MV-4-11 (cell line): ENCODE results near the gene ENPP1.
"Not testable (repeated sequence)": the region's sequence is repeated elsewhere in the genome, so short reads cannot be mapped to it uniquely, and the experiment has no call there.

Experiments
- DNase-seq: peaks from one replicate; lab custom pipeline; 2025; lab: John Stamatoyannopoulos, UW

Gene ENPP1

DNA sequence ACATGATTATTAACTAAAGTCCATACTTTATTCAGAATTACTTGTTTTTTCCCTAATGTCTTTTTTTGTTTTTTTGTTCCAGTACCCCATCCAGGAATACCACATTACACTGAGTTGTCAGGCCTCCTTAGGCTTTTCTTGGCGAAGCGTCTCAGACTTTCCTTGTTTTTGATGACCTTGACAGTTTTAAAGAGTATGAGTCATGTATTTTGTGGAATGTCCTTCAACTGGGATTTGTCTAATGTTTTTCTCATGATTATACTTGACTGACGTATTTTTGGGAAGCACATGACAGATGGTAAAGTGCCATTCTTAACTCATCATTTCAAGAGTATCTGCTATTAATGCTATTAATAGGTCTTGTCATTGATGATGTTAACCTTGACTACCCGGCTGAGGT lies 23.6 kb downstream of the ENPP1 start:
- DNase-seq = no peak

DNA sequence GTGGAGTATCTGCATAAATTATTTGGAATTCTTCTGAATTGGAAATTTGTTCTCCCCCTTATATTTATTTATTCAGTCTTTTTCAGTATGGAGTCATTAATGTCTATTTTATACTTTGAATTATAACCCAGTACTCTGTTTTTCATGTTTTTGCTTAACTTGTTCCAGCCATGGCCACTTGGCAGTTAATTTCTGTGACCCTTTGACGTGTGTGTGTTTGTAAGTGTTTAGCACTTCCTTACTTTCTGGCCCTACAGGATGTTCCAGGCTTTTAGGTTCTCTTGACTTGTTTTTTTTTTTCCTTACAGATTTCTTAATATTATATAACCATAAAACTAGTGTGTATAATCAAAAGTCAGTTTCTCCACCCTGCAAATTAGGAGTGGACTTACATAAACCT lies 24.1 kb downstream of the ENPP1 start:
- DNase-seq = no peak

DNA sequence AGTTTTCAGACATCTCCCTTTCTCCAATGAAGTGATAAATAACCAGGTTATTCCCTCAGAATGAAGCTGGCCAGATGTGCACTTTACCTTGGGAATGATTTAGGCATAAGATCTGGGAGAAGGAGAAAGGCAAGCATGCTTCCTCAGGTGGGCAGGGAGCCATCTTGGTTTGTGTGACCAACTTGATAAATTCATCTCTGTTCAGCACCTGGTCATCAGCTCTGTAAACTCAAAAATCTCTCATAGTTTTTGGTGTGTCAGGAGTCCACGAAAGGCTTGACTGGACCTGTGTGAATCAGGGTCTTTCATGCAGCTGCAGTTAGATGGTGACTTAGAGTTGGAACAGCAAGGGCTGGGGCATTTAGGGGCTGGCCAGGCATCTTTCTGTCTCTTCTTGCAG lies 24.5 kb downstream of the ENPP1 start:
- DNase-seq = no peak

DNA sequence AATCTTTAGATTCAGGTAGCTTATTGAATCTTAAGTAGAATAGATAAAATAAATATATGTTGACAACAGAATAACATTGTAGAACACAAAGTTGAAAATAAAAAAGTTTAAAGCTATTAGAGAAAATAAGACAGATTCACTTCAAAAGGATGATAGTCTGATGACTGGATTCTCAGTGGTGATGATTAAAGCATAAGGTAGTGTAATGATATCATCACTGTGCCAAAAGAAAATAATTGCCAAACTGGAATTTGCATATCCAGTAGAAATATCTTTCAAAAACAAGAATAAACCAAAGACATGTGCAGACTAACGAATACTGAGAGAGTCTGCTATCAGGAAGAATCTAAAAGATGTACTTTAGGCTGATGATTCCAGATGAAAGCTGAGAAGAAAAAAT lies 30.2 kb downstream of the ENPP1 start:
- no peak for DNase-seq

DNA sequence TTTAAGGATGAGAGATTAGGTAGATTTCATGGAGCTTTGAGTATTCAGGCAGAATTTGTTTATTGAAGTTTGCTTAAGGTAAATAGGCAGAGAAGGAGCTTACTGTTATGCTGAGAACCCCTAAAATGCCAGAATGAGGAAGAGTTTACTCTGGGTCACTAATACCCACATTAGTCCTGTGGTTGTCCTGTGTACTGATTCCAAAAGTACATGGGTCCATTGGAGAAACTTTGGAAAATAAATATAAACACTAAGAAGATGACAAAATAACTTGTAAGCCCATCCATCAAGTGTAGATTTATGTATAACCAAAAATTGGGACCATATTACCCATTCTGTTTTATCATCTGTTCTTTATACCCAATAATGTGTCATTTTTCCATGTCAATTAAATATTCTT lies 31.6 kb downstream of the ENPP1 start:
- no peak for DNase-seq

DNA sequence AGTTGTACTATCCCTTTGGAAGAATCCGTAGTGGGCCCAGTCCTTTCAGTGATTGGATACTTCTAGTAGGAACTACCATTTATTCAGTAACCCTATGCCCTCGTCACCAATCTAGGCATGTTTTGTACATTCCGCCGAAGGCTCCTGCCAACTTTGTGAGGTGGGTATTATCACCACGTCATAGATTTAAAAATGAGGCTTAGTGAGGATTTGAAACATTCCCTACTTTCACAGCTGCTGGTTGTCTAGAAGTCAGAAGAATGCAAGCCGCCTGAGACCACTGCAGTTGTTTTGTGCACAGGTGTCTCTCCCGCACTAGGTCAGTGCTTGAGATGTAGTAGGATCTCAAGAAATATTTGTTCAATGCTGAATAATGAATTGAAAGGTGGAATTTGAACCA lies 32.6 kb downstream of the ENPP1 start:
- no peak for DNase-seq

DNA sequence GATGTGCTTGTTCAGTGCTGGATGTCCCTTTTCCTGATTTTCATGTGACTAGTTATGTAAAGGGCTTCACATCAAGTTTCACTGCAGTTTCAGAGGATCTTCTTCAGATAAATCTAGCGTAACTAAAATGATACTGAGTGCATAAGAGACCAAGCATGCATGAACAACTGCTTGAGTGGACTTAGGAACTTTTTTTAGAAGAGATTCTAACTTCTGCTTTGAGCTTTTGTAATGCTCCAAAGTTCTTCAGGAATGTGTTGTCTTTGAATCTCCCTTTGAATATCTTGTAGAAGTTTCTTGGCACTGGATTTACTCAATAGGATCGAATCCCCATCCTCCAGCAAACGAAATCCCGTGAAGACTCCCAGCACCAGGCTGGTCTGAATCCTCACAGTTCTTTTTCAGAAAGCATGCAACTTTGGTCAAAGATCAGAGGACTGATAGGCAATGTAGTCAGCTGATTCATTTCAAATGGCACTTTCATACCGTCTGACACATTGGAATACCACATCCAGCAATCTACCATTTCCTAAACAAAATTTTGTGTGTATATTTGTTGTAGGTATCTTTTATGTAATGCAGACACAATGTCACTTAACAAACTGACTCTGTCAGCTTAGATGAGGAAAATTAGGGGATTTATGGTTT lies 33.2 kb downstream of the ENPP1 start:
- no peak for DNase-seq

DNA sequence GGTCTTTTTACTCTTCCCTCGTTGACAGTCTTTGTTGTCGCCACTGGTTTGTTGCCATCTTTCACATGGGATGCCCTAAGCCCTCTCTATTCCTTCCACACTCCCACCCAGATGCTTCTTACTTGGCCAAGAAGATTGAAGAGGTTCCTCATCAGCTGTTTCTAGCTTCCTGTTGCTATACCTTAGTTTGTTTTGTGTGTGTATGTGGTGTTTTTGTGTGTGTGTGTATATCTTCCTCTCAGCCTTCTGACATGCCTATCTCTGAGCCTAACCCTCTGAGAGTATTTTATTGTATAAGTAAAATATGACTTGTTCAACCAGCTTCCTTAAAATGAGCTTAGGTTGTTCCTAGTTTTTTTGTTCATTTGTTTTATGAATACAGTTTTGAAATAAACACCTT lies 35.9 kb downstream of the ENPP1 start:
- DNase-seq = no peak

DNA sequence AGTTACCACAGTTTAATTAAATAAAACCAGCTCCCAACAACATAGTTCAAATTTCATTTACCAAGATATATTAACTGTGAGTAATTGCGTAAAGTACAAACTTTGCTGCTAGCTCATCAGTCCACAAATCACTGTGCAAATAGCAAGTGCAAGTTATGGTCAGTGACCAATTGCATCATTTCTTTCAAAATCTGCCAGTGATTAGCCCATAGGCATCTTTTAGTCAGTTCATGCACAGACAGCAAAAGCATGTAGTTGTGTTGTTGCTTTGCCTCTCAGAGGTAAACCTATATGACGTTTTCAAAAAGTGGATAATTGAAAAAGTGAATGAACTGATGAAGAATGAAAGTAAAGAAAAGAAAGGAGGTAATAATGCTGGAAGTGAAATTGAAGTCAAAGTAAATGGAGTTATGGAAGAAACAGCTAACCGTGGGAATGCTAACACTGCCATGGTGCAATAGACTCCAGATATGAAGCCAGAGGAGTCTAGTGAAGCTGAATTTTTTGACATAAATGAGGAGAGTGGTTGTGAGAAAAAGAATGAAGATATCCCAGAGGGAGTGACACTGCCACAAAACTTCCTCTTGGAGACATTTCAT lies 36.5 kb downstream of the ENPP1 start:
- DNase-seq = no peak

DNA sequence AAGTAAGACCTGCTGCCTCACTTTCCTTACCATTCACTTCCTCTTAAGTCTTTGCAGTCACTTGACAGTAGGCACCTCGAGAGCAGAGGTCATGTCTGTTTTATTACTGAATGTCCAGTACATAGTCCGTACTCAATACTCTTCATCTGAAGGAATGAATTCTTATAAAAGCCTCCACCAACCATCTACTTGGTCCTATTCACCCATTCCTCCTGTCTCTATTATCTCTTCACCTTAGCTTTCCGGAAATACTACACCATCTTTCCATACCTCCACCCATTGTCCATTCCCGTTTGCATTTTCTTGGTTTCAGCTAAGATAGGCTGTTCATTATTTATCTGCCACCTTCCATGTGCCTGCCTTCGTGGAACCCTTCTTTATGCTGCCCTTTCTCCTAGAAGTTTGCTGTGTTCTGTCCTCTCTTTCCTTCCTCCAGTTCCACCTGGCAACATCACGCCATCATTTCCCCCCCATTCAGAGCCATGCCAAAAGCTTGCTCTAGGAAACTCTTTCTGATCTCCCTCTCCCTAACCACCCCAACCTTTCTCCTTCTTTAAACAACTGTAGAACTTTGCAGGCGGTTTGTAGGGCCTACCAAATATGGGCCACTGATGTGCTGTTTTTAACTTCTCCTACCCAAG lies 38.3 kb downstream of the ENPP1 start:
- DNase-seq = no peak

DNA sequence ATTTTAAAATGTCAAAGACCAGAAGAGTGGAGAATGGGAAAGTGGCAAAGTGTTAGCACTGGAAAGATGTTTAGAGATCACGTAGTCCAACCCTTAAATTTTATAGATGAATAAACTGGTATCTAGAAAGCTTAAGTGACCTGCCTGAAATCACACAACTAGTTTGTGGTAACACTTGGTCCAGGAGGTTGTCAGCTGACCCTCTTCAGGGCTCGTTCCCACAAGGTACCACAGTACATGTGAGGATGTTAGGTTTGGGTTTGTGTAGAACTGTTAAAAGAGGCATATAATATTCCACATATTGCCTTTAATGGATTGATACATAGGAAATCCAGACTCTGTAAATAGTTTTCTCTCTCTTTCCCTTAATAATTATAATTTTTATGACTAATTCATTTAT lies 39.1 kb downstream of the ENPP1 start:
- DNase-seq = no peak

DNA sequence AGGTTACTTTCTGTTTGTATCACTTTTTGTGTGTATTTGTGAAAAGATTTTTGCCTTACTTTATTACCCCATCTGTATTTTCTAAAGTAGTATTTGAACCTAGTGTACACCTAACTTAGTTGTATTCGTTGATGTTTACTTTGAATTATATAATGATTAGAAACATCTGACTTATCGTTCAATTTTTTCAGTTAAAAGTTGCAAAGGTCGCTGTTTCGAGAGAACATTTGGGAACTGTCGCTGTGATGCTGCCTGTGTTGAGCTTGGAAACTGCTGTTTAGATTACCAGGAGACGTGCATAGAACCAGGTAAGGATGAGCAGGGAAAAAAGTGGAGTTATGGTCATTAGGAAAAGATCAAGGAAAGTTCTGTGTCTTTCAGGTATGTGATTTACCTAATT lies 42.0 kb downstream of the ENPP1 start:
- DNase-seq = no peak

DNA sequence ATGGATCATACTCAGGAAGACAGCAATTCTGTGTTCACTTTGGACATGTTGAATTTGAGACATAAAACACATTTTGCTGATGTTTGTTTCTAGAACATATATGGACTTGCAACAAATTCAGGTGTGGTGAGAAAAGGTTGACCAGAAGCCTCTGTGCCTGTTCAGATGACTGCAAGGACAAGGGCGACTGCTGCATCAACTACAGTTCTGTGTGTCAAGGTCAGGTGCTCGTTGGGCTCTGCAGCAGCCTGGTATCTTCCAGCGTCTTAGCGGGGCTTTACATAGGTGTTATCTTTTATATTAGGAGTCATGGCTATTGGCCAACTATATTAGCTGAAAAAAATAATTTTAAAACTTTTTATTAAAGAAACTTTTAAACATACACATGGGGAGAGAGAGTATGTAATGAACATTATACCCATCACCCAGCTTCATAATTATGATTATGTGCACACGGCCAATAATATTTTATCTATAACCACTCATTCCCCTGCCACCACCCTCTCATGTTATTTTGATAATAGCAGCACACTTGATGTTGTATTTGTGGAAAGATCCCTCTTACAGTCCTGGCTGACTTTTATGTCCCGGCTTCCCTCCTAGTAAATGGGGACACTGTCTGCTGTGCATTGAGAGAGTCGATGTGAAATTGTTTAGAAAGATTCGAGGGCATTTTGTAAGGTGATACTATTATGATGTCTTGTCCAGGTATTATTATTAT lies 43.4 kb downstream of the ENPP1 start:
- DNase-seq = no peak

DNA sequence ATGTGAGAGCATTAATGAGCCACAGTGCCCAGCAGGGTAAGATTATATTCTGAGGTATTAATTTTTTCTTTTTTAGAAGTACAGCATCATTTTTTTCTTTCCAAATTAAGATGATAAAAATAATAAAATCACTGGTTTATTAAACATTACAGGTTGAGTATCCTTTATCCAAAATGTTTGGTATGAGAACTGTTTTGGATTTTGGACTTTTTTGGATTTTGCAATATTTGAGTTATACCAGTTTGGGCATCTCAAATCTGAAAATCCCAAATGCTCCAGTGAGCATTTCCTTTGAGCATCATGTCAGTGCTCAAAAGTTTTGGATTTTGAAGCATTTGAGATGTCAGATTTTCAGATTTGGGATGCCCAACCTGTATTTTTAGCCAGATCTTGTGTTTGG lies 44.4 kb downstream of the ENPP1 start:
- no peak for DNase-seq

DNA sequence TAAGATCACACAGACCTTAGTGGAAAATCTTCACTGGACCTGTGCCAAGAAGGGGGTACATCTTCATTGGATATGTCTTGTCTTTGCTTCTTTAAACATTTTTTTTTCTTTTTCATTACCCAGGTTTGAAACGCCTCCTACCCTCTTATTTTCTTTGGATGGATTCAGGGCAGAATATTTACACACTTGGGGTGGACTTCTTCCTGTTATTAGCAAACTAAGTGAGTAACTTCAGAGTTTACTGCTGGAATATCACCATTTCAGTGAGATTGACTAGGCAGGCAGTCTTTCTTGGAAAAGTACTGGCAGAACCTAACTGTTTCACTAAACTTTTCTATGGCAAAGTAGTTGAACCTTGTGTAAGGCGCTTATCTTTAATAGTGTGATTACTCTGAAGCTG lies 47.0 kb downstream of the ENPP1 start:
- no peak for DNase-seq

DNA sequence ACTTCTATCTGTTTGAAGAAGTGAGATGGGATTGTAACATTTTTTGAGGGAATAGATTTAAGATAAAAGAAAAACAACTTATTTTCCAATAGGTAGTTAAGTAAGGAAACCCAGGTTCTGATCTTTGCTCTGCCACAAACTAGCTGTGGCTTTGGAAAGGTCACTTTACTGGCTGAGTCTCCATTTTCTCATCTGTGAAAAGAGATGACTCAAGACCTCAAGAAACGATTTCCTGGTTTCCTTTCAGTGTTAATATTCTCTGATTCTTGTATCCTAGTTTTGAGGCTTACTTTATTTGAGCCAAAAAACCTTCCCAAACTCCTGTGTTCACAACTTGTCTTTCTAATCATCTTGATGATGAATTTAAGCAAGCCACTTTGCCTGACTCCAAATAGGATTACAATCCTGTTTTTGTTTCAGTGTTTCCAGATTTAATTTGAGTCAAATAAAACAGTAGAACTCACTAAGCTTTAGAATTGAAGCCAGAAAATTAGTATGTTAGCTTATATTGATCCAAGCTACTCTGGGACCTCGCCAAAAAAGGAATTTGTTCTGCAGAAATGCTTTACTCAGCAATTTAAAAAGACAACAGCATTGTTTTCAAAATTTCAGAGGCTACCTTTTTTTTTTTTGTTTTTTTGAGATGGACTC lies 51.1 kb downstream of the ENPP1 start:
- DNase-seq = no peak

DNA sequence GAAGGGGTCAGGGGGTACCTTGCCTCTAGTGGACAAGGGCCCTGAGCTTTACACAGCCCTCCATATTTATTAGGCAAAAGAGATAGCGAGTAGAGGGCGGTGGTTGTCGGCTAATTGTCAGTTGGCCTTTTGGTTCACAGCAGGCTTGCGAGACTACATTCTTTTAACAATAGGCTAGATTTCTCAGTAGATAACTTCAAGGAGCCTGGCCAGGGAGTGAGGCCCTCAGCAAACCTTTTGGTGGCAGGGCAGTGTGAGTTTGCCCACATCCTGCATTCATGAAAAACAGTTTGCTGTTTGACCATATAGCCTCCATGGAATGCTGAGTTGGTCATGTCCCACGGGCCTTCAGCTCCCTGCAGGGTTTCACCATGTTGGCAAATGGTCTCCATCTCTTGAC lies 51.8 kb downstream of the ENPP1 start:
- DNase-seq = not testable (repeated sequence)

DNA sequence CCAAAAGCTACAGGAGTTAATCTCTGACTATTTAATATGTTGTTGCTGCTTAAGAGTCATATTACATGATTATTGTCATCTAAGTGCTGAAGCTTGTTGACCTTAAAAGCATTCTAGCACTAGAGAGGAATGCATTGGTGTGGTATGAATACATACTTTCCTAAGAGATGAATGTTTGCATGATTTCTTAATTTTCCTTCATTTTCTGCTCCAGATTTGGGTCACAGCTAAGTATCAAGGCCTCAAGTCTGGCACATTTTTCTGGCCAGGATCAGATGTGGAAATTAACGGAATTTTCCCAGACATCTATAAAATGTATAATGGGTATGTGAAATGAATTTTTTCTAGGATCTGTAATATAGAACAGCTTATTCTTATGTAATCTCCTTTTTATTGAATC lies 53.6 kb downstream of the ENPP1 start:
- no peak for DNase-seq

DNA sequence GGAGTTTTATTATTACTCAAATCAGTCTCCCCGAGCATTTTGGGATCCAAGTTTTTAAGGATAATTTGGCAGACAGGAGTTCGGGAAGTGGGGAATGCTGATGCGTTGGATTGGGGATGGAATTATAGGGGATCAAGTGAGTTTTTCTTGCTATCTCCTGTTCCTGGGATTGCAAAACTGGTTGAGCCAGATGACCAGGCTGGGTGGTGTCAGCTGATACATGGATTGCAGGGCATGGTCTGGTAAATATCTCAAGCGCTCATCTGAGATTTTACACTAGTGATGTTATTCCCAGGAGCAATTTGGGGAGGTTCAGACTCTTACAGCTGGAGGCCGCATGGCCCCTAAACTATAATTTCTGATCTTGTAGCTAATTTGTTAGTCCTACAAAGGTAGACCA lies 54.7 kb downstream of the ENPP1 start:
- no peak for DNase-seq

DNA sequence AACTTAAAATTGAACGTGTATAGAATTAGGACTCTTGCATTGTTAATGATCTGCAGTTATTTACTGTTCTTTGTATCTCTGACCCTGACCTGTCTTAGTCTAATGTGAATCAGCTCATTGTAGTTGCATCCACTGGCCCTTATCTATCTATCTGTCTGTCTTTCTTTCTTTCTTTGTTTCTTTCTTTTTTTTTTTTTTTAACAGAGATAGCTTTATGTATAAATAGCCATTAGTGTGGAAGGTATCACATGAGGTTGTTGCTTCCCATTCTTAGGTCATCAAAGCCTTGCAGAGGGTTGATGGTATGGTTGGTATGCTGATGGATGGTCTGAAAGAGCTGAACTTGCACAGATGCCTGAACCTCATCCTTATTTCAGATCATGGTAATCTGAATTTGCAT lies 59.9 kb downstream of the ENPP1 start:
- no peak for DNase-seq

DNA sequence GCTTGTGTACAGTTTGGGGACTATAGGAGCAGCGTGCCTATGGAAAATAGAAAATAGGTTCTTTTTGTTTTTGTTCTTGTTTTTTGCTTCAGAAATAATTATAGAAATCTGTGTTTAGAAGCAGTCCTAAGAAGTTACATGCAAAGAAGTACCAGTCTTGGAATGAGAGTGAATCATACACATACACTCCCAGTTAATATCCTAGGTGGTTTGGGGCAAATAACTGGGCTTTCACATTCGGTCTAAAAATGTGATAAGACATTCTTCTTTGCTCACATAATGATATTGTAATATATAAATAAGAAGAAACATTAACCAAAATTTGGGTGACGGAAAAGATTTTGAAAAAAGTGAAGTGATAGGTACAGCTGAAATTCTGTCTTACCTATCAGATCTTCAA lies 61.0 kb downstream of the ENPP1 start:
- no peak for DNase-seq

DNA sequence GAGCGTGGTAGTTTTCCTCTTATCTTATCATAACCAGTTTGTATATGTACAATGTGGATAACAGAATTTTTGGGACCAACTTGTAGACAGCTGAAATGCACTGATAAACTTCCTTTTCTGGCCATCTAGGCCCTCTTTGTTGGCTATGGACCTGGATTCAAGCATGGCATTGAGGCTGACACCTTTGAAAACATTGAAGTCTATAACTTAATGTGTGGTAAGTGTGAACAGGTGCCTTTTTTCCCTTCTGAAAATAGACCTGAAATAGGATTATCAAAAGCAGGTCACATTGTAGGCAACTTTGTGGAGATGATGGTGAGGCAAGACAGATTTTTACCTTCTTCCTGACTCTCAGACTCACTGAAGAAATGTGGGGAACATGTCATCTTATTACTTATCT lies 67.8 kb downstream of the ENPP1 start:
- DNase-seq = no peak

DNA sequence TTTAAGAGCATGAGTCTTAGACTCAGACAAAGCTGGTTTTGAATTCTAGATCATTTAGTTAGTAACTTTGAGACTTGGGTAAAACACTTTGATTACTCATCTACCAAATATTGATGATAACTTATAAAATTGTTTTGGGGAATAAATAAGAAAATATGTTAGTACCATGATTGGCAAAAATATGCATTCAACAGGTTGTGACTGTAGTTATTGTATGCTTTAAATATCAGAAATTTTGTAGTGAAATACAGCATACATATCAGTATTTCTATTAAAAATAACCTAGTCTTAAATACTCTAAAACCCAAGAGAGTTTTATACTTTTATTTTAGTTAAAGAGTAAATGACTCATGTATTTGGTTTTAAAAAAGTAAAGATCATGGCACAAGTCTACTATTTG lies 68.7 kb downstream of the ENPP1 start:
- DNase-seq = no peak
